SK-N-SH treated with all-trans-retinoic acid at 6 μM for 48 hours (cell line): Measurements from ENCODE around the gene GAS2.
A peak's percentile ranks its signal among the peaks of the same experiment; 100 is the strongest.

Experiments
- BACH2 ChIP-seq: fragments of 250-450 bp; sonication (Bioruptor Pico); IDR thresholded peaks from 2 replicates; pipeline ENCODE4 v1.9.0; 2021; ENCODE audit warnings: mild to moderate bottlenecking, borderline replicate concordance
- ESRRG ChIP-seq: fragments of 250-450 bp; sonication (Bioruptor Pico); IDR thresholded peaks from 2 replicates; pipeline ENCODE4 v1.6.1; 2021; ENCODE audit warnings: mild to moderate bottlenecking
- PPARA ChIP-seq: fragments of 250-450 bp; sonication (Bioruptor Pico); IDR thresholded peaks from 2 replicates; pipeline ENCODE4 v1.5.0; 2020; ENCODE audit warnings: mild to moderate bottlenecking, borderline replicate concordance
- RARB ChIP-seq: fragments of 250-450 bp; sonication (Bioruptor Pico); IDR thresholded peaks from 2 replicates; pipeline ENCODE4 v1.8.0; 2021; ENCODE audit warnings: mild to moderate bottlenecking, moderate library complexity
- TCF4 ChIP-seq: fragments of 250-450 bp; sonication (Bioruptor Pico); IDR thresholded peaks from 2 replicates; pipeline ENCODE4 v1.8.0; 2021; ENCODE audit warnings: mild to moderate bottlenecking, moderate library complexity, borderline replicate concordance
- ZFP3 ChIP-seq: fragments of 250-450 bp; sonication (Bioruptor Pico); IDR thresholded peaks from 2 replicates; pipeline ENCODE4 v1.5.0; 2020; ENCODE audit warnings: mild to moderate bottlenecking, moderate library complexity
- ZFP30 ChIP-seq: fragments of 450-650 bp; formaldehyde crosslinking; IDR thresholded peaks from 2 replicates; pipeline ENCODE4 v1.5.0; 2022; ENCODE audit warnings: mild to moderate bottlenecking, moderate library complexity
- ZNF565 ChIP-seq: fragments of 450-650 bp; formaldehyde crosslinking; conservative IDR thresholded peaks from 2 replicates; pipeline ENCODE4 v1.5.0; 2020; ENCODE audit warnings: low read depth, mild to moderate bottlenecking, moderate library complexity
- TF ChIP-seq, protein P1 (sequence below): fragments of 250-450 bp; sonication (Bioruptor Pico); IDR thresholded peaks from 2 replicates; pipeline ENCODE4 v1.8.0; 2020; ENCODE audit warnings: mild to moderate bottlenecking, moderate library complexity, borderline replicate concordance
- TF ChIP-seq, protein P2 (sequence below): fragments of 250-450 bp; sonication (Bioruptor Pico); IDR thresholded peaks from 2 replicates; pipeline ENCODE4 v1.5.1; 2020; ENCODE audit warnings: low read depth, mild to moderate bottlenecking, moderate library complexity
- TF ChIP-seq, protein P3 (sequence below): fragments of 250-450 bp; sonication (Bioruptor Pico); IDR thresholded peaks from 2 replicates; pipeline ENCODE4 v1.5.1; 2021; ENCODE audit warnings: mild to moderate bottlenecking, moderate library complexity

DNA sequence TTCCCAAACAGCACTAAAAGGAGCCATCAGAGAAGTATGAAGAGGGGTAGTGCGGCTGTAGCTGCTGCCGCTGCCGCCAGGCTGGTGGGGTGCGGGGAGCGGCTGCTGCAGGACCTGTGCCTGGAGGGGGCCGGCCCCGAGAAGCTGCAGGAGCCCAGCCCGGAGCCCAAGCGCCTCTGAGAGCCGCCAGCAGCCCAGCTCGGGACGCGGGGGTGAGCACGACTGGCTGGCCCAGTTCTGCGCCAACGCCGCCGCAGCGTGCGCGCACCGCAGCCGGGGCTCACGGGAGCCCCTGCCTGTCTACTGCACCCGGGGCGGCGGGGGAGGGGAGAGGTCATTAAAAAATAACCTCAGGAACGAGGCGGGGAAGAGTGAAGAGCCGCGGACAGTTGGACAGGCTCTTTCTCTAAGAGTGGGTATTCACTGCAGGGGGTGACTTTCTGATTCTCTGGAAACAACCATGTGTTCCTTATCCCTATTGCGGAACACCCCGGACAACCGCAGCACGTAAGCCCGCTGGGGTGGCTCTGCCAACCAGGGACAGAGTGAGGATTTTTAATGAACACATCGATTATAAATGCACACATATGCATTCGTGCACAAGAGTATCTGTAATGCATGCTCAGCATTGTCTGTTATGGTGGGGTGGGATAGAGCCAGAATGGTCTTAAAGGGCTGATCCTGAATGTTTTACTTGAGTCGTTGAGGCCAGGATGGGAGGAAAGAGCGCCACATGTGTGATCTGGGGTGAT, 453 bp downstream of the GAS2 start:
- TF ChIP-seq BACH2 (CRISPR knock-in tag) (no peak), ESRRG (CRISPR knock-in tag) (no peak), PPARA (CRISPR knock-in tag) (no peak), TCF4 (no peak), ZFP3 (CRISPR knock-in tag) (0 out of 2 replicates have a peak, but pooled peaks have one; percentile 12), ZNF565 (CRISPR knock-in tag) (no peak), RARB (CRISPR knock-in tag) (no peak), ZFP30 (CRISPR knock-in tag) (no peak)
- TF ChIP-seq, protein P1, sequence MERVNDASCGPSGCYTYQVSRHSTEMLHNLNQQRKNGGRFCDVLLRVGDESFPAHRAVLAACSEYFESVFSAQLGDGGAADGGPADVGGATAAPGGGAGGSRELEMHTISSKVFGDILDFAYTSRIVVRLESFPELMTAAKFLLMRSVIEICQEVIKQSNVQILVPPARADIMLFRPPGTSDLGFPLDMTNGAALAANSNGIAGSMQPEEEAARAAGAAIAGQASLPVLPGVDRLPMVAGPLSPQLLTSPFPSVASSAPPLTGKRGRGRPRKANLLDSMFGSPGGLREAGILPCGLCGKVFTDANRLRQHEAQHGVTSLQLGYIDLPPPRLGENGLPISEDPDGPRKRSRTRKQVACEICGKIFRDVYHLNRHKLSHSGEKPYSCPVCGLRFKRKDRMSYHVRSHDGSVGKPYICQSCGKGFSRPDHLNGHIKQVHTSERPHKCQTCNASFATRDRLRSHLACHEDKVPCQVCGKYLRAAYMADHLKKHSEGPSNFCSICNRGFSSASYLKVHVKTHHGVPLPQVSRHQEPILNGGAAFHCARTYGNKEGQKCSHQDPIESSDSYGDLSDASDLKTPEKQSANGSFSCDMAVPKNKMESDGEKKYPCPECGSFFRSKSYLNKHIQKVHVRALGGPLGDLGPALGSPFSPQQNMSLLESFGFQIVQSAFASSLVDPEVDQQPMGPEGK (CRISPR knock-in tag), result no peak
- TF ChIP-seq, protein P2, sequence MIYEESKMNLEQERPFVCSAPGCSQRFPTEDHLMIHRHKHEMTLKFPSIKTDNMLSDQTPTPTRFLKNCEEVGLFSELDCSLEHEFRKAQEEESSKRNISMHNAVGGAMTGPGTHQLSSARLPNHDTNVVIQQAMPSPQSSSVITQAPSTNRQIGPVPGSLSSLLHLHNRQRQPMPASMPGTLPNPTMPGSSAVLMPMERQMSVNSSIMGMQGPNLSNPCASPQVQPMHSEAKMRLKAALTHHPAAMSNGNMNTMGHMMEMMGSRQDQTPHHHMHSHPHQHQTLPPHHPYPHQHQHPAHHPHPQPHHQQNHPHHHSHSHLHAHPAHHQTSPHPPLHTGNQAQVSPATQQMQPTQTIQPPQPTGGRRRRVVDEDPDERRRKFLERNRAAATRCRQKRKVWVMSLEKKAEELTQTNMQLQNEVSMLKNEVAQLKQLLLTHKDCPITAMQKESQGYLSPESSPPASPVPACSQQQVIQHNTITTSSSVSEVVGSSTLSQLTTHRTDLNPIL (CRISPR knock-in tag), result no peak
- TF ChIP-seq, protein P3, sequence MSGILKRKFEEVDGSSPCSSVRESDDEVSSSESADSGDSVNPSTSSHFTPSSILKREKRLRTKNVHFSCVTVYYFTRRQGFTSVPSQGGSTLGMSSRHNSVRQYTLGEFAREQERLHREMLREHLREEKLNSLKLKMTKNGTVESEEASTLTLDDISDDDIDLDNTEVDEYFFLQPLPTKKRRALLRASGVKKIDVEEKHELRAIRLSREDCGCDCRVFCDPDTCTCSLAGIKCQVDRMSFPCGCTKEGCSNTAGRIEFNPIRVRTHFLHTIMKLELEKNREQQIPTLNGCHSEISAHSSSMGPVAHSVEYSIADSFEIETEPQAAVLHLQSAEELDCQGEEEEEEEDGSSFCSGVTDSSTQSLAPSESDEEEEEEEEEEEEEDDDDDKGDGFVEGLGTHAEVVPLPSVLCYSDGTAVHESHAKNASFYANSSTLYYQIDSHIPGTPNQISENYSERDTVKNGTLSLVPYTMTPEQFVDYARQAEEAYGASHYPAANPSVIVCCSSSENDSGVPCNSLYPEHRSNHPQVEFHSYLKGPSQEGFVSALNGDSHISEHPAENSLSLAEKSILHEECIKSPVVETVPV (CRISPR knock-in tag), result no peak
